NCI-H82 (cell line): ENCODE results near the gene FKBP3.
"Not testable (repeated sequence)": the region's sequence is repeated elsewhere in the genome, so short reads cannot be mapped to it uniquely, and the experiment has no call there.

Source experiments
- DNase-seq: peaks from one replicate; lab custom pipeline; 2025; lab: John Stamatoyannopoulos, UW

Gene FKBP3

DNA sequence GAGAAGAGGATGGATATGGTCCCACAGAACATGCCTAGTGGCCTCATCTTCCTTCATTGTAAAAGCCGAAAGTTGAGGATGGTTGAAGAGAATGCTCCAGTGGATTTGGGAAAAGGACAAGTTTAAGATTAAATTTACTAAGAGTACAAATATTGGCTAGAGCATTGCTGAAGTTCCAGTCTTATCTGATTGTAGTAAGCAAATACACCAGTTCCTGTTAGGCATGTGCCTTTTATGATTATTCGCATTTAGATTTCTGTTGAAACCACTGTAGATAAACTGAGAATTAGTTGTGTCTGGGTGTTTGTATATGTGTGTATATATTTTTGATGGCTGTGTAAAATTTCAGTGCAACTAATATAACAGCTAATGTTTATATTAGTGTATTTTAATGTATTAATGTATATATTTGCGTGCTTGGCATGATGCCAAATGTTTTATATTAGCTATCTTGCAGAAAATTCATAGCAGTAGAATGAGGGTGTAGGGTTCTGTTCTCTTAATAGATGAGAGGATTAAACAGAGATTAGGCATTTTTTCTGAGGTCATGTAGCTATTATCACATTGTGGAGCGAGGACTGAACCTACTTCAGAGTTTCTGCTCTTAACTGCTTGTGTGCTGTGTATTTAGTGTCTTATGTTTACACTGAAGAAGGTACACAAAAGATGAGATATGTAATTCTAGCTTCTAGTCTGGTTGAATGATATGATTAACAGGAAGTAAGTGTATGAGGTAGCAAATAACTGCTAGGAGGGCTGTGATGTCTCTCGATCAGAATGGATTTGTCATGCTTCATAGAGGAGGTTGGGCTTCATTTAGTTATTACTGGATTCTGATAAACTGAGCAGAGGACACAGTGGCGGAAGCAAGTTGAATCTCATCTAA is 21.1 kb downstream of the FKBP3 start:
- peak; percentile 36 for DNase-seq

DNA sequence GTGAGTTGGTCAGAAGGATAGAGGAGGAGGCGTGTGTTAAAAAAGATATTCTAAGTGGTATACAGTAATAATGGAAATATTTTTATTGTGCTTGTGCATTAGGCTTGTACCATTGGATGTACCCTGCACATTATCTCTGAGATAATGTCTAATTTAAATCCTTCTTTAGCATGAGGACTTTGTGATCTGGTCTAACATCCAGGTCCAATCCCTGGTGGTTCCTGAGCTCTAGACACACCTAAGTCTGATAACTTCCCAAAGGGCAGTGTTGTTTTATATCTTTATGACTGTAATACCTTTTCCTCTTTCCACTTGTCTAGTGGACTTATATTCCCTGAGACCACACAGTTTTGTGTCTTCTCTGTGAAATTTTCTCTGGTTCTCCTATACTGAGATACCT is 29.7 kb downstream of the FKBP3 start:
- no peak for DNase-seq

DNA sequence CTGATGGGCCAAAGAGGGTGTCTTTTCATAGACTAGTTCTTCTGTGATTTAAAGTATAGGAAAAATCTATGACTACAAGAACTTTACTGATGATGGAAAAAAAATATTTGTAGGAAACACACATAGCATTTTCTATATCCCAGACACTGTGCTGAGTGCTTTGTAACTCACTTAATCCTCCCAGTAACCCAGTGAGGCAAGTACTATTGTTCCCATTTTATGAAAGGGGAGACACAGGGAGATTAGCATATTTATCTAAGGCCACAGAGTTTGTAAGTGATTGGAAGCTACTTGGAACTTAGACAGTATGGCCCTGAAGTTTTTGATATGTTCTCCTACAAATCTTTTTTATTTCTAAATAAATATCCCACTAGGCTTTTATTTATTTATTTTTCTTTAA is 30.5 kb downstream of the FKBP3 start:
- no peak for DNase-seq

DNA sequence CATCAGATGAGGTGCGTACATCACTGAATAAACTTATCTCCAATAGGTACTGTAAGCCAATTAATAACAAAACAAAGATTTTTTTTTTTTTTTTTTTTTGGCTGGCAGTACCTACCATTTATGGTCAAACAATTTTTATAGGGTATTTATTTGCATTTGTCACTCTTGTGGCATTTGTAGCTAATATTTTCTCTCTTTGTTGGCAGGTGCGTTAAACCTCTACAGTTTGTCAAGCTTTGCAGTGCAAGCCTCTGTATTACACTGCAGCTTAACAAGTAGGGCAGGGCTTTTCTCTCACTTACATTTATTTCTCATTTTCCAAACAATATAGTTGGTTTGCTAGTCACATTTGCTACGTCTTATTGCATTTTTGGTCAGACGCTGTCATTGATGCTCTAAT is 38.1 kb downstream of the FKBP3 start:
- no peak for DNase-seq

DNA sequence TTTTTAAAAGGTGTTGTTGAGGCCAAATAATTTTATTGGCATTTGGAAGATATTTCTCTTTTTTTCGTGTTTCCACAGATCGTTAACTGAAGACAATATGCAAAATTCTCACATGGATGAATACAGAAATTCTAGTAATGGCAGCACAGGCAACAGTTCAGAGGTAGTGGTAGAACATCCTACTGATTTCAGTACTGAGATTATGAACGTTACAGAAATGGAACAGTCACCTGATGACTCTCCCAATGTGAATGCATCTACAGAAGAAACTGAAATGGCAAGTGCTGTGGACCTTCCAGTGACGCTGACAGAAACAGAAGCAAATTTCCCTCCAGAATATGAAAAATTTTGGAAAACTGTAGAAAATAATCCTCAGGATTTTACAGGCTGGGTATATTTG is 39.1 kb downstream of the FKBP3 start:
- no peak for DNase-seq

DNA sequence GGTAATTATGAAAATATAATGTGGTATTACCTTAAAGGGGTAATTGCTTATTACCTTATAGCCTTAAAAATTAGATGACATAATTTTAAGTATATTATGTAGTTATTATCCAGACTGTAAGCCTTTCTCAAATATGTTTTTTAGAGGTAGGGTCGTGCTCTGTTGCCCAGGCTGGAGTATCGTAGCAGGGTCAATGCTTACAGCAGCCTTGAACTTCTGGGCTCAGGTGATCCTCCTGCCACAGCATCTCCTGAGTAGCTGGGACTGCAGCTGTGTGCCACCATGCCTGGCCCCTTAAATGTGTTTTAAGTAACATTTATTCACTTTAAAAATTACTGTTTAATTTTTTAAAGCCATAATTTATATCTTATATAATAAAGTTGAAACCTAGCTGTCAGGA is 40.0 kb downstream of the FKBP3 start:
- no peak for DNase-seq

DNA sequence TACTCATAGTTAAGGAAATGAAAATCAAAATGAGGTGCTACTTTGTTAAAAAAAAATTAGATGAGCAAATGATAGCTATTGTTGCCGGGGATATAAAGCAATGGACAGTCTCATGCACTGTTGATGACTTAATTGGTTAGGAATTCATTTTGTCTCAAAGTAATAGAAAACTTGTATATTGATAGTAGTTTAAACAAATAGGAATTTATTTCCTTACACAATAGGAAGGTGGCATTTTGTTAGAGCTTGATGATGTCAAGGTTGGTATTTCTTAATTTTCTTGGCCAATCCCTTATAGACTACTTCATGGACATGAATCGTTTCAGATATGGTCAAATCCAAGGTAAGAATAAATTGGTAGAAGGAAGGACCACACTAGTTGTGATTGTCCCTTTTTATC is 42.6 kb downstream of the FKBP3 start:
- no peak for DNase-seq

DNA sequence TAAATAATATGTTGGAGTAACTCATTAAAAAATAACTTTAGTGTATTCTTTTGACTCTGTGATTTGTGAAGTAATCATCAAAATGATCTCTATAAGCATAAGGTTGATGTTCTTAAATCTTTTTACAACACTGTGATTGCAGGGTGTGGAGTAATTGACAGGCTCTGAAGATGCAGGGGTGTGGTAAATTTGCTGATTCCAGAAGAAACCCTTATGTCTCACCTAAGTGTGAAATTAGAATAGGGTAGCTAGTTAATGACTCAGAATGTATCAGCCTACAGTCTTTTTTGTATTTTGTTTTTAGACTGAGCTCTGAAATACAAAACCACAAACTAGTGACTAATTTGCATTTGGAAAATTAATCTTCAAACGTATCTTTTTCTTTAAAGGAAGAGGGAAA is 44.5 kb downstream of the FKBP3 start:
- DNase-seq, result no peak

DNA sequence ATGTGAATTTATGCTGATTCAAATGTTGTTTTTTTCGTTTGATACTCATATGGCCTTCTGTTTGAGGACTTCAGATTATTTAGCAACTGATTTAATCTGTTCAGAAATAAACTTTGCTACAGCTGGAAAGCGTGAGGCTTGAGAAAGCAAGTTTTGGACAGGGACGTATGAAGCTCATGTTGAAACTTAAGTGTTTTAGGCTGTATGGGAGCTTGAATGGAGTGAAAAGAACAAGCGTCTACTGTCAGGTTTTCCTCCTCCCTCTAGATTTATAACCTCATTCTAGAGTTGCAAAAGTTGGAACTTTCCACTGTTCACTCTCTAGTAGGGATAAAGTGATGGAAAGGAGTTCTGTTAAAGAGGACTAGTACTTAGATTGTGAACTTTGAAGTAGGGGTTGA is 49.3 kb downstream of the FKBP3 start:
- DNase-seq, result no peak

DNA sequence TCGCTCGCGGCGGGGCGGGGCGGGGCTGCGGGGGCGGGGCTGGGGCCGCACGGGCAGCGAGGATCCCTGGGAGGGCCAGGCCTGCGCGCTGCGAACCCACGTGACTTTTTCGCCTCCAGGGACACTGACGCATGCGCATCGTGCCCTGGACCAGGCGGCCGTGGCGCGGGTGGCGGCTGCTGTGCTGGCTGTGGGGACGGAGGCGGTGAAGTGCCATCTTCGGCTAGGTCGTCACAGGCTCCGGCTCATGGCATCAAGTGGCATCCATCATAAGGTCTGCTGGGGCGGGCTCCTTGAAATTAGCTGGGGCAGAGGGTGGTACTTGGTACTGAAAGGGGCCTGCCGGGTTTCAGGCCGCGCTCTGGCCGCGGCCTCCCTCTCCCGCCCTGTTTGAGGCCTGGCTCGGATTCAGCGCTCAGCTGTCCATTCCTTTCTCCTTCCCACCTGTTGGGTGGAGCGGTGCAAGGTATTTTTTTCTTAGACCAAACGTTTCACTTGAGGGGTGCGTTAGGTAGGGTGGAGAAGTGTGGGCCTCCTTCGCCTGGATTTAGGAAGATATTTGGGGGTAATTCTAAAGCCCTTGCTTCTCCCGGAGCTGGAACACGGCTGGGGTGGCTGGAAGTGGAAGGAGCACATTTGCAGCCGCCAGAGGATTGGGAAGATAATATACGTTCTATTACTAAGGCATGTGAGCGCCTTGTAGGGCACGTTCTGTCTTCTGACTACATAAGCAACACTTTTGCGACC is 50.1 kb downstream of the FKBP3 start, which contains the start of gene PRPF39:
PRPF39 (plus strand) TSS at position 141 of the 747 bp plus-strand sequence. CDS start 11,124 bp downstream, outside the sequence.
- DNase-seq, result peak; percentile 93

DNA sequence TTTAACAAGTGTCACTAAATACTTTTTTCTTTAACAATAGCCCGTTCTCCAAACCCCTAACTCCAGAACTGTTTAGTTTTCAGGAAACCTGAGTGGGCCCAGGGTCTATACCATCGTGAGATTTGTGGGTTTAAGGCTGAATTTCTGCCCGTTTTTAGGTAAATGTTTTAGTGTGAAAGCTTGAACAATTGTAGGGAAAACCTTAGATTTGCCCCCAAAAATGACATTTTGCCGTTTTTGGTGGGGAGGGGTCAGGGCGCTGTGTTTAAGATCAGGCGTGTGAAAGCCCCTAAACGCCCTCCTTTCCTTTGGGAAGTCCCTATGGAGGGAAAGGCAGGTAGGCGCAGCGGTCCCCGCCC is 50.7 kb downstream of the FKBP3 start:
- no peak for DNase-seq

DNA sequence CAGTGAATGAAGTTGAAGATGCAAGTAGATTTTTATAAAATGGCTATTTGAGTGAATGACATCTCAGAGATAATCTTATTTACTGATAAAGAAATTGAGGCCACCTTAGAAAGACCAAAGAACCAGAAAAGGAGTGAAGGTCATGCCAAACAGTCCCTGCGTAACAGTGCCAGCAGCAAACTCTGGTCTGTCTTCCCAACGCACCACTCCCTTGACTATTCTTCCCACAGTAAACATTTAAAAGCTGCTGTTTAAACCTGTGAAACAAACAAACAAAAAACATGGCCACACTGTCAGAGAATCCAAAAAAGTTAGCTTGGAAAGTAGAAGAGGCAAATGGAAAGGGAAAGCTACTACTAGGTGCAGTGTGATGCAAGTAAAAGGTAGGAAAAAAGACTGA is 51.9 kb downstream of the FKBP3 start:
- DNase-seq, result no peak

DNA sequence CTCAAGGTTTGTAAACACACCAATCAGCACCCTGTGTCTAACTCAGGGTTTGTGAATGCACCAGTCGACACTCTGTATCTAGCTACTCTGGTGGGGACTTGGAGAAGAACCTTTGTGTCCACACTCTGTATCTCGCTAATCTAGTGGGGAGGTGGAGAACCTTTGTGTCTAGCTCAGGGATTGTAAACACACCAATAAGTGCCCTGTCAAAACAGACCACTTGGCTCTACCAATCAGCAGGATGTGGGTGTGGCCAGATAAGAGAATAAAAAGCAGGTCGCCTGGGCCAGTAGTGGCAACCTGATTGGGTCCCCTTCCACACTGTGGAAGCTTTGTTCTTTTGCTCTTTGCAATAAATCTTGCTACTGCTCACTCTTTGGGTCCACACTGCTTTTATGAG is 53.2 kb downstream of the FKBP3 start:
- not testable (repeated sequence) for DNase-seq

DNA sequence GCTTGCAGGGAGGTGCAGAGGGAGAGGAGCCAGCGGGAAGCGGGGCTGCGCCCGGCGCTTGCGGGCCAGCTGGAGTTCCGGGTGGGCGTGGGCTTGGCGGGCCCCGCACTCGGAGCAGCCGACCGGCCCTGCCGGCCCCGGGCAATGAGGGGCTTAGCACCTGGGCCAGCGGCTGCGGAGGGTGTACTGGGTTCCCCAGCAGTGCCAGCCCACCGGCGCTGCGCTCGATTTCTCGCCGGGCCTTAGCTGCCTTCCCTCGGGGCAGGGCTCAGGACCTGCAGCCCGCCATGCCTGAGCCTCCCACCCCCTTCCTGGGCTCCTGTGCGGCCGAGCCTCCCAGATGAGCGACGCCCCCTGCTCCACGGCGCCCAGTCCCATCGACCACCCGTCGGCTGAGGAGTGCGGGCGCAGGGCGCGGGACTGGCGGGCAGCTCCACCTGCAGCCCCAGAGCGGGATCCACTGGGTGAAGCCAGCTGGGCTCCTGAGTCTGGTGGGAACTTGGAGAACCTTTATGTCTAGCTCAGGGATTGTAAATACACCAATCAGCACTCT is 53.8 kb downstream of the FKBP3 start:
- not testable (repeated sequence) for DNase-seq

DNA sequence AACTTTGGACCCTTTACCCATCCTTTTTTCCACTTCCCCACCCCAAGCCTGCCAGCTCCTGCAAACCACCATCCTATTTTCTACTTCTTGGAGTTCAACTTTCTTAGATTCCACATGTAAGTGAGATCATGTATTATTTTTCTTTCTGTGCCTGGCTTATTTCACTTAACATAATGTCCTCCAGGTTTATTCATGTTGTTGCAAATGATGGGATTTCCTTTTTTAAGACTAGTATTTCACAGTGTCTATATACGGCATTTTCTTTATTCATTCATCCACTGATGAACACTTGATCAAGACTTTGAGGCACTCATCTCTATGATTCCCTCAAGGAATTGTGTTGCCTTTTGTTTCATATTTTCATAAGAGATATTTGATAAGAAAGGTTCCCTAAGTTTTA is 56.0 kb downstream of the FKBP3 start:
- DNase-seq, result no peak

DNA sequence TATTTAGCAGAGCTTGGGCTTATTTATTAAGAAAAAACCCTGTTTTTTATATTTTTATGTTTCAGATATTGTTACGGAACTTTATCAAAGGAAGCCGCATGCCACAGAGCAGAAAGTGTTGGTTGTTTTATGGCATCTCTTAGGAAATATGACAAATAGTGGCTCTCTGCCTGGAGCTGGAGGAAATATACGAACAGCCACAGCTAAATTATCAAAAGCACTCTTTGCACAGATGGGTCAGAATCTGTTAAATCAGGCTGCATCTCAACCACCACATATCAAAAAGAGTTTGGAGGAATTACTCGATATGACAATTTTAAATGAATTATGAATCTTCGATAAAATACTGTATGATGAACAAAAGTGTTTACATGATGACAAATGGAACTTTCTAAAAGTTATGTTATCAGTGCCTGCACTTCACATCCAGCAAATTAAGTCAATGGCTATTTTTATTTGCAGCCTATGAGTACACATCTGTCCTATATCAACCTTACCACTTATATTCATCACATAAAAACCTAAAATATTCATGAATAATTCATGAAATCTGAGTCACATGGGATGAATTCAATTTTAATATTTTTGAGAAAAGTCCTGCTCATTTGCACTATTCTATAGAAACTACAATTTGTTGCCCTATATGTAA is 60.9 kb downstream of the FKBP3 start:
- no peak for DNase-seq

DNA sequence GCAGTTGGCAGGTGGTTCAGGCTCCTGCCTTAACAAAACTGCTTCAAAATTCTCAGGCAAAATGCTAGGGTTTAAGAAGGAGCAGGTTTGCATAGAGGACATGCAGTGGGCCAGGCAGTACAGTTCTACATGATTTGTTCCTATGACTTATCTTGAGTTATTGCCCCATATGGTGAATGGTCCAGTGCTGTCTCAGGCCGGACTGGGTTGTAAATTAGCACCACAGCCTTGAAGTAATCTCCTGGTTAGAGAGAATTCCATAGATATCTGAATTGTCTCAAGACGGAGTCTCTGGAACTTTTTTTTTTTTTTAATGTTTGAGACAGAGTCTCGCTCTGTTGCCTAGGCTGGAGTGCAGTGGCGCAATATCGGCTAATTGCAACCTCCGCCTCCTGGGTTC is 62.2 kb downstream of the FKBP3 start:
- DNase-seq, result no peak

DNA sequence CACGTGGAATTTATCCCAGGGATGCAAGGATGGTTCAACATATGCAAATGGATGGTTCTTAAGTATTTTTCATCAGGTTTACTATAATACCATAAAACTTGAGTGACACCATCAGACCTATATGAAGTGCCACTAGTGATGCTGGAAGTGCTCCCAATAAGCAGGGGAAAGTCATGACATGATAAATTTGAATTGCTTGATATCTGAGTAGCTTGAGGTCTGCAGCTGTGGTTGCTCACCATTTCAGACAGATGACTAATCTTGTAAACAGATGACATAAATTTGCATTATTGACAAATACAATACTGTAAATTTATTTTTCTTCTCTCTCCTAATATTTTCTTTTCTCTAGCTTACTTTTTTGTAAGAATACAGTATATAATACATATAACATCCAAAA is 64.1 kb downstream of the FKBP3 start:
- DNase-seq, result no peak

DNA sequence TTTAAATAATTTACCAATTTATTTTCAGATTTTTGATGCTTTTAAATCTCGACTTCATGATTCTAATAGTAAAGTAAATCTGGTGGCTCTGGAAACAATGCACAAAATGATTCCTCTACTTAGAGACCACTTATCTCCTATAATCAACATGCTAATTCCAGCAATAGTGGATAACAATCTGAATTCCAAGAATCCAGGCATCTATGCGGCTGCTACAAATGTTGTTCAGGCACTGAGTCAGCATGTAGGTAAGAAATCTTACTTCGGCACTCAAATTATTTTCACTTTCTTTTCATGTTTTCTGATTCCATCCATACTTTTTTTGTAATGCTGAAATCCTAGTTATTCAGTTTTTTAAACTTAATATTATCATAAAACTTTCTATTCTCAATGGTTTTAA is 65.9 kb downstream of the FKBP3 start:
- DNase-seq, result no peak

DNA sequence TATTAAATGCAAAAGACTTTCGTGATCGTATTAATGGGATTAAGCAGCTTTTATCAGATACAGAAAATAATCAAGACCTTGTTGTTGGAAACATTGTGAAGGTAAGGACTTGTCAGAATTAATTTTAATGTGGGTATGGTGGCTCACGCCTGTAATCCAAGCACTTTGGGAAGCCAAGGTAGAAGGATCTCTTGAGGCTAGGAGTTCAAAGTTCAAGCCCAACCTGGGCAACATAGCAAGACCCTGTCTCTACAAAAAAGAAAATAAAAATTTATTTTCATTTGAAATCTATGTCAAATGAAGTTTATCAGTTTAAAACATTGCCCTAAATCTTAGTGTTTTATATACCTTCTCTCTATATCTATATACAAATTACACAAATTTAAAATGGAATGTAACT is 67.6 kb downstream of the FKBP3 start:
- peak; percentile 6 for DNase-seq

DNA sequence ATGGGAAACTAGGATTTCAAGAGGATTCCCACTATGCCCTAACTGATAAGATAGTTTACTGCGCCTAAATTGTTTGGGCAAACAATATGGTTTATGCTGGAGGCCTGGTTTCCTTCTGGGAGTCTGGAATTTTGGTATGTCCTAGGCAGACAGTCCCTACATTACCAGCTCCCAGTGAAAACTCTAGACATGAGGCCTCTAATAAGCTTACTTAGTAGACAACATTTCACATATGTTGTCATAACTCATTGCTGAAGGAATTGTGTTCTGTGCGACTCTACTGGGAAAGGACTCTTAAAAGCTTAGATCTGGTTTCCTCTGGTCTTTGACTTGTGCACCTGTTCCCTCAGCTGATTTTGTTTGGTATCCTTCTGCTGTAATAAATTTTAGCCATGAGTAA is 68.3 kb downstream of the FKBP3 start:
- peak; percentile 45 for DNase-seq
